HUES64 (cell line): ENCODE data around the gene GUCY2C.

Experiments
- H3K27ac ChIP-seq: 2 replicates; pipeline ENCODE4 v1.7.0; 2013; ENCODE audit warnings: low read depth, low read length, inconsistent platforms
- H3K27me3 ChIP-seq: 2 replicates; pipeline ENCODE4 v1.6.1; 2013; ENCODE audit warnings: mild to moderate bottlenecking, low read length; ENCODE audit not compliant: insufficient read depth
- H3K36me3 ChIP-seq: 2 replicates; pipeline ENCODE4 v1.6.1; 2013; ENCODE audit warnings: mild to moderate bottlenecking, low read length; ENCODE audit not compliant: insufficient read depth
- H3K4me1 ChIP-seq: 2 replicates; pipeline ENCODE4 v1.6.1; 2013; ENCODE audit warnings: mild to moderate bottlenecking, low read length, moderate library complexity; ENCODE audit not compliant: insufficient read depth
- H3K4me3 ChIP-seq: 2 replicates; pipeline ENCODE4 v1.5.1; 2013; ENCODE audit warnings: mild to moderate bottlenecking, low read length, moderate library complexity
- H3K9ac ChIP-seq: 2 replicates; pipeline ENCODE4 v1.6.1; 2013; ENCODE audit warnings: mild to moderate bottlenecking, low read depth, low read length
- H3K9me3 ChIP-seq: 2 replicates; pipeline ENCODE4 v1.6.1; 2013; ENCODE audit warnings: low read depth, low read length; ENCODE audit not compliant: insufficient read depth
- WGBS: fragments of 150-250, 120-280 bp; methylation state at CpG from one replicate; pipeline ENCODE4 v1.1.7; 2013; ENCODE audit warnings: missing lambda C conversion rate; 5-methylcytosine and 5-hydroxymethylcytosine counted together

GUCY2C gene

DNA sequence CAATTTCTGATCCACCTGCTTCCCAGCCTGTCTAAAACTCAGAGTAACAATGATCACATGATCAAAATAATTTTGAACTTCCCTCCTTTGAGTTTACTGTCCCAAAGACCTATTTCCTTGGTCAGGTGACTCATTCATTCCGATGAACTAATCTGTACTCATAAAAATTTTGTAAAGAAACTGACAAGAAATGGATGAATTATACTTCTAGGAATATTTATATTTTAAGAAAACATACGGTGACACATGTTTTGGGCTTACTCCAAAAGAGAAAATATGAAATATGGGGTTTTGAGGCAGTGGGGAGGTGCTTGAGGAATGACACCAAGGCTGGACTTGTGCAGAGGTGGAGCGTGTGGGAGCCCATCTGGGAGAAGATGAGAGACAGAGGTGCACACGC is 42.0 kb downstream of the GUCY2C start:
- 100% methylated on average over 2 of the region's 4 CpGs for WGBS
- Histone ChIP-seq H3K27me3 (no peaks in the 10 kb centered on the region), H3K4me1 (peaks cover 9% of the 10 kb centered on the region), H3K27ac (no peak overlapping the region), H3K4me3 (no peak overlapping the region), H3K9ac (no peak overlapping the region), H3K36me3 (no peaks in the 10 kb centered on the region), H3K9me3 (no peaks in the 10 kb centered on the region)

DNA sequence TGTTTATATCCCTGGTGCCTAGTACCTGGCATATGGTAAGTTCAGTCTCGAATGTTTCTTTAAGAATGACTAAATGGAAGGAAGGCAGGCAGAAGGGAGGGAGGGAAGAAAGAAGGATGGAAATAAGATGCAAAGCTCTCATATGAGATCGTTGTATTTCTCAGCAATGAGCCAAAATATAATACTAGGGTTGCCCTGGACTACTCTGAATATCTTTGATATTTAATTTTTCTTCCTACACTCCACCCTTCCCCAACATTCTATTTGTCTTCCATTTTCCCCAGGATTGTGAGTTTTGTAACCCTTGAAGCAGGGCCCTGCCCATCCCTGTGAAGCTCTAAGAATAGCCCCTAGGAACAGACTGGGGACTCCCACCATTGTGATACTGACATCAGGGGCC is 43.9 kb downstream of the GUCY2C start:
- Histone ChIP-seq H3K4me1 (peaks cover 9% of the 10 kb centered on the region), H3K27ac (no peak overlapping the region), H3K4me3 (no peak overlapping the region), H3K9me3 (no peaks in the 10 kb centered on the region), H3K27me3 (no peaks in the 10 kb centered on the region), H3K36me3 (no peaks in the 10 kb centered on the region), H3K9ac (no peak overlapping the region)
- WGBS: 96% methylated on average over 2 of the region's 2 CpGs

DNA sequence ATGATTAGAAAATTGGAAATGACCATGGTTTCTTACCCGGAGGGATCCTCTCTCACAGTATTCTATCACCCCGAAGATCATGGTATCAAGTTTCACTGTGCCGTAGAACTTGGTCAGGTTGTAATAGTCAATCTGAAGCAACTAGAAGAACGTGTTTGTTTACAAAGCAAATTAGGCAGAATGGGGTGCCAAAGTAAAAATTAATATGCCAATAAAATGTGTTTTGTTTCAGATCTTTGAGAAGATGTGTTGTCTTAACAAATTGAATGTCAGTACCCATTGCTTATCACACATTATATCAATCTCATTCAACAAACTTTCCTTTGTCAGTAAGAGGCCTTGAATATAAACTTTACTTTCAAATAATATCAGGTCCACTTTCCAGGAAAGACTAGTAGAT is 45.0 kb downstream of the GUCY2C start:
- Histone ChIP-seq H3K27me3 (no peaks in the 10 kb centered on the region), H3K36me3 (no peaks in the 10 kb centered on the region), H3K4me3 (no peak overlapping the region), H3K9me3 (no peaks in the 10 kb centered on the region), H3K27ac (no peak overlapping the region), H3K4me1 (peaks cover 9% of the 10 kb centered on the region), H3K9ac (no peak overlapping the region)
- WGBS: 81% methylated on average over 4 of the region's 4 CpGs

DNA sequence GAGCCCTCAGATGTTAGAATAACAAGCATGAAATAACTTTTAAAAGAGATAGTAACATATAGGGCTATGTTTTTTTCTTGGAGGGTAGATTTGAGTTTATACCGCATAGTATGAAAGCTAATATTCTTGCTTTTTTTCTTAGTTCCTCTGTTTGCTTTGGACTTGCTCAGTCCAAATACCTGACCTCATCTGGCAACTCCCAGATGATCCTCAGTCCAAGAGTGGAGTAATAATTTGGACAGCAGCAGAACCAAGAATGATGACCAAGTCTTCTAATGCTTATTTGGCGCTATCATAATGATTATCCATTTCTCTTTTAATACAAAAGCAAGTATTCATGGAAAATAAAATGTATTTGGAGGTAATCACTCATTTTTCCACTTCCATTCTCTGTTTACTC is 45.6 kb downstream of the GUCY2C start:
- no peaks in the 10 kb centered on the region for H3K9me3 ChIP-seq
- H3K27ac ChIP-seq: no peak overlapping the region
- no peaks in the 10 kb centered on the region for H3K27me3 ChIP-seq
- H3K4me1 ChIP-seq: peaks cover 9% of the 10 kb centered on the region
- no peaks in the 10 kb centered on the region for H3K36me3 ChIP-seq
- no peak overlapping the region for H3K9ac ChIP-seq
- WGBS: 89% methylated on average over 1 of the region's 2 CpGs
- H3K4me3 ChIP-seq: no peak overlapping the region

DNA sequence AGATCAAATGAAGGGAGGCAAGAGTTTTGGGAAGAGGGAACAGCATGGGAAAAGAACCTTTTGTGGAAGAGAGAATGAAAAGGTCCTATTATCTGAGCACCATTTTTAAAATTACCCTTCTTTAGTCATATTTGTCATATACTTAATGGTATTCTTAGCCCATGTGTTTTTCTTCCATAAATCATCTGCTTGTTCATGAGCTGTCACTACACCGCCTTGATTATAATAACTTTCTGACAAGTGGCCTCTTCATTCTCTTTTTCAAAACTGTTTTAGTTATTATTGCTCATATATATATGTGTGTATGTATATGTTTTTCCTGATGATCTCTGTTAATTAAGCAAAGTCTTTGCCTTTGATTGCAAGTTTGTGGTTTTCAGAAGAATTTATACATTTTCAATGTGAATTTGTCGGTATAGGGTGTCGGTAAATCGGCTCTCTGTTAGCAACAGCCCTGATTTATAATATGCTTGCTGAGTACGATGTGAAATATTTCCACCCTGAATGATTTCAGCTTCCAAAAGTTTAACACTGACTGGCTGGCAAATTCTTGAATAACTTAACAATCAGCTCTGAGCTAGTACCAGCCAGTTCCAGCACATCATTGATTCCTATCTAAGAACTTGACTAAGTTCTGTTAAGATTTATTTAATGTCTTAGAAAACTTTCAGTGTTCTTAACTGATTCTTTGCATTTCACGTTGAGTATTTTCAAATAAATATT is 49.2 kb downstream of the GUCY2C start:
- Histone ChIP-seq H3K4me1 (peaks cover 9% of the 10 kb centered on the region), H3K9ac (no peak overlapping the region), H3K9me3 (no peaks in the 10 kb centered on the region), H3K4me3 (no peak overlapping the region), H3K27me3 (no peaks in the 10 kb centered on the region), H3K36me3 (no peaks in the 10 kb centered on the region), H3K27ac (no peak overlapping the region)
- 95% methylated on average over 6 of the region's 6 CpGs for WGBS

DNA sequence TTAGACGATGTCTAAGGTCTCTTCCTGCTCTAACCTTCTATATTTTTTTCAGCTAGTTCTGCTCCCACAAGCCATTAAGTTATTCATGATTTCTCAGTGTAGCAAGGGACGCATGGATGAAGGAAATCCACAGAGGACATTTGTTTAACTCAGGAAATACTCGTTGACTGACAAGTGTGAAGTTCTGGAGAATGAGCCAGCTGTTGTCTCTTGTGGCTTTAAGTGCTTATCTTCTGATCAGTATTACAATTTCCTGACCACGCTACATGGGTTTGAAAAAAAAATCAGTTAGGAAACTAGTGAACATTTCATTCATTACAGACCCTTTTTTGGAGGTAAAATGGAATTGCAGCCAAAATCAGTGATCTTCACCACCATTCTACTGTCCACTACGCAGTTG is 53.1 kb downstream of the GUCY2C start:
- H3K36me3 ChIP-seq: no peaks in the 10 kb centered on the region
- 93% methylated on average over 5 of the region's 5 CpGs for WGBS

DNA sequence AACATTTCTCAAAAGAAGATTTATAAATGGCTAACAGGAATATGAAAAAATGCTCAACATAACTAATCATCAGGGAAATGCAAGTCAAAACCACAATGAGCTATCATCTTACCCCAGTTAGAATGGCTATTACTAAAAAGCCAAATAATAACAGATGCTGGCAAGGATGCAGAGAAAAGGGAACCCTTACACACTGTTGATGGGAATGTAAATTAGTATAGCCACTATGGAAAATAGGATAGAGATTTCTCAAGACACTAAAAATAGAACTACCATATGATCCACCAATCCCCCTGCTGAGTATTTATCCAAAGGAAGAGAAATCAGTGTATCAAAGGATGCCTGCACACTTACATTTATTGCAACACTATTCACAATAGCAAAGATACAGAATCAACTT is 58.3 kb downstream of the GUCY2C start:
- Histone ChIP-seq H3K9ac (no peak overlapping the region), H3K4me3 (no peak overlapping the region), H3K4me1 (no peaks in the 10 kb centered on the region), H3K27me3 (no peaks in the 10 kb centered on the region), H3K9me3 (peaks cover 6% of the 10 kb centered on the region; the same call in 1 of the 2 replicates), H3K36me3 (no peaks in the 10 kb centered on the region), H3K27ac (no peak overlapping the region)

More for the DNA sequence above, 53.1 kb downstream of the GUCY2C start:
- no peak overlapping the region for H3K9ac ChIP-seq
- no peak overlapping the region for H3K27ac ChIP-seq
- H3K4me1 ChIP-seq: no peaks in the 10 kb centered on the region
- H3K27me3 ChIP-seq: no peaks in the 10 kb centered on the region
- H3K9me3 ChIP-seq: no peaks in the 10 kb centered on the region
- H3K4me3 ChIP-seq: no peak overlapping the region

DNA sequence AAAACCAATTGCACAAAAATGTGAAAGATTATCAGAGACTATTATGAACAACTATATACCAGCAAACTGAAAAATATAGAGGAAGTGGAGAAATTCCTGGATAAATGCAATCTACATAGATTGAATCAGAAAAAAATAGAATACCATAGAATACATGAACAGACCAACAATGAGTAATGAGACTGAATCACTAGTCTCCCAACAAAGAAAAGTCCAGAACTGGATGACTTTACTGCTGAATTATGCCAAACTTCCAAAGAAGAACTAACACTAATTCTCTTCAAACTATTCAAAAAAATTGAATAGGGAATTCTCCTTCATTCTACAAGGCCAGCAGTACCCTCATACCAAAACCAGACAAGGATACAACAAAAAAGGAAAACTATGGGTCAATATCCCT is 60.6 kb downstream of the GUCY2C start:
- Histone ChIP-seq H3K27ac (no peak overlapping the region), H3K9me3 (peaks cover 6% of the 10 kb centered on the region; the same call in 1 of the 2 replicates), H3K27me3 (no peaks in the 10 kb centered on the region), H3K9ac (no peak overlapping the region), H3K4me1 (no peaks in the 10 kb centered on the region), H3K4me3 (no peak overlapping the region), H3K36me3 (no peaks in the 10 kb centered on the region)

DNA sequence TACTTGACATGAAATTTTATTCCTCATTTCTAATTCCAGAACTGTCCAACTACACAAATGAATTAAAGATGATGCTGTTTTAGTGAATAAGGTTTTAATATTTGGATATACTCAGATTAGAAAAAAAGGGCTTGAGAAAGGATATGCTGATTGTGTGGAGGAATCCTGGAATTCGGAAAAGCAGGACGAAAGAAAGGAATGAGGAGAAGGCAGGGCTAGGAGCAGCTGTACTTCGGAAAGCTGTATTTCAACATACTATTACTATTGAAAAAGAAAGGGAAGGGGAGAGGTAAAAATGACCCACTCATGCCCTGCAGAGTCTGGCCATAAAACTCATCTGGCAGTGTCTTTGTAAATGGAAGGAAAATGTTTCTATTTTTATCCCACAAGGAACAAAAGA is 65.6 kb downstream of the GUCY2C start:
- no peak overlapping the region for H3K27ac ChIP-seq
- no peaks in the 10 kb centered on the region for H3K27me3 ChIP-seq
- H3K9me3 ChIP-seq: no peaks in the 10 kb centered on the region
- WGBS: 25% methylated on average over 2 of the region's 3 CpGs
- H3K9ac ChIP-seq: no peak overlapping the region
- 0 out of 2 replicates have a peak, but pooled peaks cover 4% of the 10 kb centered on the region for H3K4me1 ChIP-seq
- no peaks in the 10 kb centered on the region for H3K36me3 ChIP-seq
- H3K4me3 ChIP-seq: no peak overlapping the region

DNA sequence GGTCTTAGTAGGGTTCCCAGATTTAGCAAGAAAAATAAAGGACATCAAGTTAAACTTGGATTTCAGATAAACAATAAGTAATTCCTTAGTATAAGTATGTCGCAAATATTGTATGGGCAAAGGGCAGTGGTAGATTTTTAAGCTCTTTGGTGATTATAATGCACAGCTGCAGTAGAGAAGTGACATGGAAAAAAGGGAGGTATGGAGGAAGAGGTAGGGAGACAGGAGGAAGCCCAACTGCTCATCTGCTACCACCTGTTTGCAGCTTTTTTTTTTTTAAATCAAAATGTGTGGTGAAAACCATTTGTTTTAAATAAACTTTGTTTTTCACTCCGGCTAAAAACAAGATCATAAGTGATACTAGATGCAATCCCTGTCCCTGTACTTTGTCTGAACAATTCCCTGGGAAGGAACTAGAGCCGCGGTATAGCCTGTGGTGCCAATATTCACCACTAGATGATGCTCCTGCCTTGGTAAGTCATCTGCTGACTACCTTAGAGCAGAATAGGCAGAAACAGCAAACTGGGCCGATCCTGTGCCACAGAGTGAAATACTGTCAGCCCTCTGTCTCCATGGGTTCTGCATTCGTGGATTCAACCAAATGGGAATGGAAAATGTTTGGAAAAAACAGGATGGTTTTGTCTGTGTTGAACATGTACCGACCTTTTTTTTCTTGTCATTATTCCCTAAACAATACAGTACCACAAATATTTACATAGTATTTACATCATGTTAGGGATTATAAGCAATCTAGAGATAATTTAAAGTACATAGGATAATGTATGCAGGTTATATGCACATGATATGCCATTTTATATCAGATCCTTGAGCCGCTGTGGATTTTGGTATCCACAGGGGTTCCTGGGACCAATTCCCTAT is 66.3 kb downstream of the GUCY2C start:
- no peak overlapping the region for H3K27ac ChIP-seq
- 29% methylated on average over 7 of the region's 8 CpGs for WGBS
- no peaks in the 10 kb centered on the region for H3K36me3 ChIP-seq
- H3K27me3 ChIP-seq: no peaks in the 10 kb centered on the region
- H3K4me1 ChIP-seq: 0 out of 2 replicates have a peak, but pooled peaks cover 4% of the 10 kb centered on the region
- no peaks in the 10 kb centered on the region for H3K9me3 ChIP-seq
- H3K9ac ChIP-seq: no peak overlapping the region
- H3K4me3 ChIP-seq: no peak overlapping the region

DNA sequence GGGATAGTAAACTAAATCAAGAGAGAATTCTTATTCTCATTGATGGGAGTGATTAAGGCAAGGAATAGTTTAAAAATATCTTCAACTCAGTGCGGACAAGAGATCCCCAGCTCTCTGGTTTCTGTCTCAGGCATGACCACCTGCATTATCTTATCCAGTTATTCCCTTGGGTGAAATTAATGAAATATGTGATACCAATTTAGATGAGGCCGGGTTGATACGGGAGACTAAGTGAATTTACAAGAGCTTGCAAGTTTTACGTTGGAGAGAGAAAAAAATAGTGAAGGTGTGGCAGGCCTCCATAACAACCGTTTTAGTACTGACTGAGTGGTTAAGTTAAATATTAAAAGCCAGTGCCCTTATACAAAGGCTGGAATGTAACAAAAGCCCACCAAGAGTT is 67.6 kb downstream of the GUCY2C start:
- Histone ChIP-seq H3K27me3 (no peaks in the 10 kb centered on the region), H3K27ac (no peak overlapping the region), H3K9me3 (no peaks in the 10 kb centered on the region), H3K4me1 (0 out of 2 replicates have a peak, but pooled peaks cover 4% of the 10 kb centered on the region), H3K9ac (no peak overlapping the region), H3K36me3 (no peaks in the 10 kb centered on the region), H3K4me3 (no peak overlapping the region)
- WGBS: 86% methylated on average over 5 of the region's 5 CpGs
